ES-I3 (cell line): Measurements from ENCODE around the gene SIK3.

Experiments
- H3K36me3 ChIP-seq: 2 replicates; pipeline ENCODE4 v1.6.1; 2013; ENCODE audit warnings: mild to moderate bottlenecking, low read length, control low read depth, moderate library complexity; ENCODE audit not compliant: insufficient read depth
- H3K4me1 ChIP-seq: 2 replicates; pipeline ENCODE4 v1.6.1; 2013; ENCODE audit warnings: mild to moderate bottlenecking, control low read depth, low read length; ENCODE audit not compliant: insufficient read depth
- H3K9ac ChIP-seq: 2 replicates; pipeline ENCODE4 v1.6.1; 2013; ENCODE audit warnings: low read depth, mild to moderate bottlenecking, low read length, moderate library complexity
- H3K9me3 ChIP-seq: 2 replicates; pipeline ENCODE4 v1.6.1; 2013; ENCODE audit warnings: mild to moderate bottlenecking, low read length, moderate library complexity; ENCODE audit not compliant: control insufficient read depth, insufficient read depth

SIK3 gene

DNA sequence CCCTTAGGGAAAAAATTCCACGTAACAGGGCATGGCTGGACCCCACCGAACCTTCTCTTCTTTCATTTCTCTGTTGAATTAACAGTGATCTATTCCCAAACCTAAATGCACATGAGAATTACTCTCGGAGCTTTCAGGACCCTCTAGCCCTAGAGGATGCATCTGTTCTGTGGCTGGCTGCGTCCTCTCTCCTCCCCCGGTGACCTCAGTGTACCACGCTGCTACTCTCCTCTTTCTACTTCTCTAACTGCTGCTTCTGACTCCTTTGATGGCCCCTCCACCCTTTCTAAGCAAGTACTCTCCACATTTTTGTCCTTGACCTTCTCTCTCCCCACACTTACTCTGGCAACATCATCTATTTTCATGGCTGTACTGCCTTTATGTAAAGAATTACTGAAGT lies 248.7 kb downstream of the SIK3 start:
- Histone ChIP-seq H3K9me3 (no peaks in the 10 kb centered on the region), H3K36me3 (peaks cover 16% of the 10 kb centered on the region), H3K4me1 (no peaks in the 10 kb centered on the region), H3K9ac (no peak overlapping the region)

DNA sequence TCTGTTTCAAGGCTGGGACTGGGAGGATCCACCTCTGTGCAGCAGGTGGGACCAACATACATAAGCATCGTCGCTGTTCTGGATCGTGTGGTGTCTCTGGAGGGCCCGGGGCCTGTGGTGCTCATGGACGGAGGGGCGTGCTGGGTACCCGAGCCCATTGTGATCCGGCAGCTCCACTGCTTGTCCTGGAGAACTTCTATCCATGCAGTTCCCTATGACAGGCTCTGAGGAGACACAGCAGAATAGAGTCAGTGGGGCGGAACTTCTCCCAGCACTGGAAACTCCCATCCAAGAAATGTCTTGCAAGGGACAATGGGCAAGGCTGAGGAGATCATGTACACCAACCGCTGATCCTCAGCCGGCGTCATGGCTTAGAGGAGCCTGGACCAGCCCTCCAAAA lies 249.2 kb downstream of the SIK3 start:
- peaks cover 13% of the 10 kb centered on the region for H3K36me3 ChIP-seq

DNA sequence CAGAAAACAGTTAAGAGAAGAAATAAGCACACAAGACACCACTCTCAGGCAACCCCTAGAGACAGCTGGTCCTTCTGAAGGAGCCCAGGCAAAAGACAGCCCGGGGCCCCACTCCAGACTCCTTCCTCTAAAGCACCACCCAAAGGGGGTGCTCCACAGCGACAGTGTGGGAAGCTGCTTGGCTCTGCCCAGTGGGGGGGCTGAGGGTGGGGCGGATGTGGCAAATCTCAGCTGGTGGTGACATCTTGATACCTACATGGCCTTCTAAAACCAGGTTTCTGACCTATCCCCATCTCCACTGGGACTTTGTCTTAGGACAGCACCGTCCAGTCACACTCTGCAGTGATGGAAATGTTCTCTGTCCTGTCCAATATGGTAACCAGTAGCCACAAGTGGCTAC lies 250.6 kb downstream of the SIK3 start:
- peaks cover 13% of the 10 kb centered on the region for H3K36me3 ChIP-seq

More for the DNA sequence above, 249.2 kb downstream of the SIK3 start:
- Histone ChIP-seq H3K9ac (no peak overlapping the region), H3K4me1 (no peaks in the 10 kb centered on the region), H3K9me3 (no peaks in the 10 kb centered on the region)

GRCh38 chr11:116844722-116845121 lies 253.5 kb downstream of the SIK3 start:
- Histone ChIP-seq H3K36me3 (peaks cover 13% of the 10 kb centered on the region), H3K9me3 (no peaks in the 10 kb centered on the region), H3K4me1 (no peaks in the 10 kb centered on the region), H3K9ac (no peak overlapping the region)

More for the DNA sequence above, 250.6 kb downstream of the SIK3 start:
- no peak overlapping the region for H3K9ac ChIP-seq
- no peaks in the 10 kb centered on the region for H3K4me1 ChIP-seq
- H3K9me3 ChIP-seq, result no peaks in the 10 kb centered on the region

DNA sequence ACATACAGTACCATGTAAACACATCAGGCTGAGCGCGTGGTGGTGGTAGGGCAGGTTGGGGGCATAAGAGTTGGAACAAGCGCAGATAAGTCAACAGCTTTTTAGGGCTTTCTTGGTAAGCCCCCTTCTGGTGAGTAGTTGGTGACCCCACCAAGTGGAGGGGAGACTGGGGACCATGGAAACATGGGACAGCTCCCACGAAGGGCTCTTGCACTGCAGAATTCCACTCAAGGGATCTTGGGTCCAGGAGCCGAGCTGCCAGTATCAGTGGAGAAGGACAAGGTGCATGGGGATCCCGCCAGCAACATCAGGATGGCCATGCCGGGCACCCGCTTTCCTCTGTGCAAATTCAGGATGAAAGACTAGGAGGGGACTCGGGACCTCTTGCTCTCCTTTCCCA lies 254.6 kb downstream of the SIK3 start:
- Histone ChIP-seq H3K9ac (no peak overlapping the region), H3K4me1 (no peaks in the 10 kb centered on the region), H3K36me3 (peaks cover 13% of the 10 kb centered on the region), H3K9me3 (no peaks in the 10 kb centered on the region)

DNA sequence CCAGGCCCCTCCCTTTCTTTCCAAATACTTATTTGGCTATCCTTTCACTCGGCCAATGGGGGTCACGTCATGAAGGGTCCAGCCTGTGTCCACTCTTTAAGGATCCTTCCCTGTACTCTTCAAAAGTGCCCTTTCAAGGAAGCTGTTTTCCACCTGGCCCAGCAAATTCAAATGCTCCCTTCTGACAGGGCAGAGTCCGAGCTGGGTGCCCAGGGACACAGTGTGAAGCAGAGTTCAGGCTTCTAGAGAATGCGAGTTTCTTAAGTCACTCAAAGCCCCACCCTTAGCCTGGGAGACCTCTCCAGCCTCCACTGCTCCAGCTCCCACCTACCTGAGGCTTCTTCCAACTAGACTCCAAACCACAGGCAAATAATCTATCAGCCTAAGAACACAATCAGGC lies 255.3 kb downstream of the SIK3 start:
- Histone ChIP-seq H3K4me1 (peaks cover 4% of the 10 kb centered on the region; the same call in 1 of the 2 replicates), H3K9me3 (no peaks in the 10 kb centered on the region), H3K9ac (no peak overlapping the region), H3K36me3 (peaks cover 13% of the 10 kb centered on the region)

- no peak overlapping the region for H3K9ac ChIP-seq
- H3K36me3 ChIP-seq, result peaks cover 10% of the 10 kb centered on the region
- peaks cover 10% of the 10 kb centered on the region; the same call in 1 of the 2 replicates for H3K4me1 ChIP-seq
- no peaks in the 10 kb centered on the region for H3K9me3 ChIP-seq
These were observed 256.1 kb downstream of the SIK3 start for GRCh38 chr11:116842117-116842516.

DNA sequence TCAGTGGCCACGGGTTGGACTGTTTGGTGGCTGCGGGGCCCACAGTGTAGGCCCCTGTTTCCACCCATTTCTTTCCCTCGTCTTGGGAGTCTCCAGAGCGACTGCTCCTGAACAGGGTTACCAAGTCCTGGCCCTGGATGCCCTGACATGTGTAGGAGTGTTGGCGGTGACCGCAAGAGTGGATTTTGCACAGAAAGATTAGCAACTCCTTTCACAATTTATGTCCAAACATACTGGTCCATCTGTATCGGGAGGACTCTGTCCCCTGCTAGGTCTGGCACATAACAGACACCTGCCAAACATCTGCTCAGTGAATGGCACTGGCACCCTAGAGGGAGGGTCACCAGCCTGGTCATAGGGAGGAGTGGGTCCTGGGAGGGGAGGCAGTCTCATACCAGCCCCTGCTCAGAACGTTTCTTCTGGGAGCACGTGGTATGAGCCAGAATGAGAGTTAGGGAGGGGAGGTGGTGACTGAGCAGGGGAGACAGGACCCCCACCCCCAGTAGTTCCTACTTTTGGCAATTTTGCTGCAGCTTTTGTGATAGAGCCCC lies 257.4 kb downstream of the SIK3 start:
- Histone ChIP-seq H3K9ac (no peak overlapping the region), H3K9me3 (no peaks in the 10 kb centered on the region), H3K36me3 (peaks cover 3% of the 10 kb centered on the region; the same call in 1 of the 2 replicates), H3K4me1 (peaks cover 10% of the 10 kb centered on the region; the same call in 1 of the 2 replicates)

- peaks cover 10% of the 10 kb centered on the region; the same call in 1 of the 2 replicates for H3K4me1 ChIP-seq
- peaks cover 2% of the 10 kb centered on the region; the same call in 1 of the 2 replicates for H3K36me3 ChIP-seq
- no peak overlapping the region for H3K9ac ChIP-seq
- H3K9me3 ChIP-seq, result no peaks in the 10 kb centered on the region
These were observed 257.9 kb downstream of the SIK3 start for GRCh38 chr11:116840224-116840745.

DNA sequence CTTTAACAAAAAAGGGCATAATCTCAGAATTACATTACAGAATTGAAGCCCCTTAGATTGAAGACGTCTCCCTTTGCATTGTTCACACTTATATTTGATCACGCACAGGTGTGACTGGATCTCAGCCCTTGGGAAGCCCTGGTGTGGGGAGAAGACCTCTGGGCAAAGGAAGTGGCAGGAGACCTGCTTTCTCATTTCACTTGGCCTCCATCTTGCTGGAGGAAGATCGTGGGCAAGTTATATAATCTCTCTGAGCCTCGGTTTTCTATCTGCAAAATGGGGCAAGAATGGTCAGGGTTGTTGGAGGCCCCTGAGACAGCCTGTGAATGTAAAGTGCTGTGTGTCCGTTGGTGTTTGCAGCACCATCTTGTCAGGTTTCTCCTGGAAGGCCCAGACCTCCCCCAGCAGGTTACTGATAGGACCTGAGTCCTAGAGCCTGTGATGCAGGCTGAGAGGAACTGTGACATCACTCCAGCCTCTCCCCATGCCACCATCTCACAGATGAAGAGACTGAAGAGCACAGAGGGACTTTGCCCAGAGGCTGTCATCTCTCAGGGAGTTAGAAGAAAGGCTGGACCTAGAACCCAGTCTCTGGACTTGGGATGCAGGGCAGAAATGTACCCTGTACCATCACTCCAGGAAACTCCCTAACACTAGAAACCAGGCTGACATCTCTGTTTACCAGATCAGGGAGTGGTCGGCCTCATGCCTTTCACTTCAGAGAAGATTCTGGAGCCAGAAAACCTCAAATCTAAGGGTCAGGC lies 259.7 kb downstream of the SIK3 start:
- Histone ChIP-seq H3K4me1 (peaks cover 10% of the 10 kb centered on the region; the same call in 1 of the 2 replicates), H3K36me3 (no peaks in the 10 kb centered on the region), H3K9ac (no peak overlapping the region), H3K9me3 (no peaks in the 10 kb centered on the region)

DNA sequence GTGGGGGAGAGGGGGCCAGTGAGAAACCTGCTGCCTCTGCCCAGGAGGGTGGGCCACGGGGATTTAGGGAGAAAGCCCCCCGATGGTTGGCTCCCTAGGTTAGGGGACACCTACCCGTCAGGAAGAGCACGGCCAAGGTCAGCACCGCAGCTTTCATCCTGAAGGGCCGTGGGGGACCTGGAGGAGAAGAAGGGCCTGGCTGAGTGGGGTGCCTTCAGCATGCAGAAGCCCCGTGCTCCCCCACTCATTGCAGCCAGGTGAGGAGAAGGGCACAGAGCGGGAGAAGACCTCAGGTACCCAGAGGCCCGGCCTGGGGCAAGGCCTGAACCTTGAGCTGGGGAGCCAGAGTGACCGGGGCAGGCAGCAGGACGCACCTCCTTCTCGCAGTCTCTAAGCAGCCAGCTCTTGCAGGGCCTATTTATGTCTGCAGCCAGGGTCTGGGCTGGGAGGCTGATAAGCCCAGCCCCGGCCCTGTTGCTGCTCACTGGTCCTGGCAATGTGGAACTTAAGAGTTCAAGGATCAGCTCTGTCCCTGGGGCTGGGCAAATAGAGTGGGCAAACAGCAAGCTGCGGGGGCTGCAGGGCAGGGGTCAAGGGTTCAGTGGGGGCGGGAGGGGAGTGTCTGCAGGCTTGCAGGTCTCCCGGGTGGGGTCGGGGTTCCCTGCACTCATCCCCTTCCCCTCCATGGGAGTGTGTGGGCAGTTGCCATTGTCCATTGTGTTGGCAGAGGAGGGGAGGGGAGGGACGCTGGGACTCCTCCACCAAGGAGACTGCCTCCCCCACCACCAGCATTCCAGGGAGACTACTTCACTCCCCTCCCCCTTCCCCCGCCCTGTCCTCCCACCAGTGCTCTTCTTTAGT lies 260.8 kb downstream of the SIK3 start, which contains the start of gene APOA1:
TSS of gene APOA1 (minus strand) at position 392 of the 861 bp plus-strand sequence. CDS start at position 157, 235 bp downstream.
- peaks cover 10% of the 10 kb centered on the region; the same call in 1 of the 2 replicates for H3K4me1 ChIP-seq
- H3K9ac ChIP-seq, result no peak within 1 kb of the TSS
- H3K36me3 ChIP-seq, result no peaks in the 10 kb centered on the region
- no peaks in the 10 kb centered on the region for H3K9me3 ChIP-seq

- Histone ChIP-seq H3K36me3 (no peaks in the 10 kb centered on the region), H3K4me1 (peaks cover 10% of the 10 kb centered on the region; the same call in 1 of the 2 replicates), H3K9me3 (no peaks in the 10 kb centered on the region), H3K9ac (no peak overlapping the region)
These were observed 261.6 kb downstream of the SIK3 start for GRCh38 chr11:116836632-116836991.

DNA sequence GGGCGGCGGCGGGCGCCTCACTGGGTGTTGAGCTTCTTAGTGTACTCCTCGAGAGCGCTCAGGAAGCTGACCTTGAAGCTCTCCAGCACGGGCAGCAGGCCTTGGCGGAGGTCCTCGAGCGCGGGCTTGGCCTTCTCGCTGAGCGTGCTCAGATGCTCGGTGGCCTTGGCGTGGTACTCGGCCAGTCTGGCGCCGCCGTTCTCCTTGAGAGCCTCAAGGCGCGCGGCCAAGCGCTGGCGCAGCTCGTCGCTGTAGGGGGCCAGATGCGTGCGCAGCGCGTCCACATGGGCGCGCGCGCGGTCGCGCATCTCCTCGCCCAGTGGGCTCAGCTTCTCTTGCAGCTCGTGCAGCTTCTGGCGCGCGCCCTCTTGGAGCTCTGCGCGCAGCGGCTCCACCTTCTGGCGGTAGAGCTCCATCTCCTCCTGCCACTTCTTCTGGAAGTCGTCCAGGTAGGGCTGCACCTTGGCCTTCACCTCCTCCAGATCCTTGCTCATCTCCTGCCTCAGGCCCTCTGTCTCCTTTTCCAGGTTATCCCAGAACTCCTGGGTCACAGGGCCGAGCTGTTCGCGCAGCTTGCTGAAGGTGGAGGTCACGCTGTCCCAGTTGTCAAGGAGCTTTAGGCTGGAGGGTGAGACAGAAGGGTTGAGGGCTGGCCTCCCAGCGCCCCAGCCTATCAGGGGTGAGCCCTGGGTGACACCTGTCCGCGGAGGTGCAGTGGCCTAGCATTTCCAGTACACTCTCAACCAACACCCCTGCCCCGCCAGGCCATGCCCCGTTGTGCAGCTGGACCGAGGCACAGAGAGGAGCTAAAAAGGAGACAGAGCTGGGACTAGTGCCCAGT lies 262.2 kb downstream of the SIK3 start:
- Histone ChIP-seq H3K9ac (peak overlapping the region; percentile 41; the same call in 1 of the 2 replicates), H3K36me3 (no peaks in the 10 kb centered on the region), H3K9me3 (no peaks in the 10 kb centered on the region), H3K4me1 (peaks cover 10% of the 10 kb centered on the region; the same call in 1 of the 2 replicates)
